GM19372 (cell line): ENCODE results near the gene CEP68.

ENCODE experiments used
- ATAC-seq: cut with Tn5 transposase; IDR thresholded peaks from one replicate; pipeline ENCODE4 v1.9.1; 2021; ENCODE audit warnings: mild to moderate bottlenecking, low read depth, moderate library complexity; ENCODE audit not compliant: unreplicated experiment

The CEP68 gene

GRCh38 chr2:65075605-65076344, 19.6 kb downstream of the CEP68 start:
- ATAC-seq, result no peak

GRCh38 chr2:65076345-65076710, 20.1 kb downstream of the CEP68 start:
- ATAC-seq, result no peak

GRCh38 chr2:65077898-65078297, 21.7 kb downstream of the CEP68 start:
- no peak for ATAC-seq

GRCh38 chr2:65079017-65079416, 22.8 kb downstream of the CEP68 start:
- no peak for ATAC-seq

- ATAC-seq, result no peak
Measured at GRCh38 chr2:65081232-65081685, 25.0 kb downstream of the CEP68 start.

GRCh38 chr2:65085148-65085547, 28.9 kb downstream of the CEP68 start:
- no peak for ATAC-seq

GRCh38 chr2:65092791-65093190, 36.6 kb downstream of the CEP68 start:
- ATAC-seq, result no peak

- ATAC-seq, result no peak
Measured at GRCh38 chr2:65093211-65093610, 37.0 kb downstream of the CEP68 start.

- ATAC-seq, result no peak
Measured at GRCh38 chr2:65096948-65097347, 40.7 kb downstream of the CEP68 start.

- no peak for ATAC-seq
Measured at GRCh38 chr2:65097844-65098243, 41.6 kb downstream of the CEP68 start.

- no peak for ATAC-seq
Measured at GRCh38 chr2:65098741-65099140, 42.5 kb downstream of the CEP68 start.

- no peak for ATAC-seq
Measured at GRCh38 chr2:65101071-65101470, 44.9 kb downstream of the CEP68 start.

- ATAC-seq, result no peak
Measured at GRCh38 chr2:65103013-65103715, 46.9 kb downstream of the CEP68 start.

- no peak for ATAC-seq
Measured at GRCh38 chr2:65107530-65107929, 51.3 kb downstream of the CEP68 start.

GRCh38 chr2:65108780-65109179, 52.6 kb downstream of the CEP68 start:
- no peak for ATAC-seq

- no peak for ATAC-seq
Measured at GRCh38 chr2:65112633-65113032, 56.4 kb downstream of the CEP68 start.

- no peak for ATAC-seq
Measured at GRCh38 chr2:65113229-65113628, 57.0 kb downstream of the CEP68 start.

- ATAC-seq, result no peak
Measured at GRCh38 chr2:65113816-65114215, 57.6 kb downstream of the CEP68 start.

GRCh38 chr2:65114921-65115320, 58.7 kb downstream of the CEP68 start:
- ATAC-seq, result no peak

- ATAC-seq, result no peak
Measured at GRCh38 chr2:65116645-65117044, 60.4 kb downstream of the CEP68 start.

GRCh38 chr2:65120990-65121693, 64.9 kb downstream of the CEP68 start:
- no peak for ATAC-seq
